ENCODE results near the gene DYDC1. TPM values are rescaled to one million over a fixed set of nuclear protein-coding genes. Genes with fewer than 3 reads are reported as not detected.

The DYDC1 gene
- total RNA-seq, 4 donors from 2014 or later: not detected

GRCh38 chr10:80288849-80289248, 67.7 kb downstream of the DYDC1 start:
- intact Hi-C loops (cut with DNase I; ENCODE audit: low total_unique reads): no loop called here
- no peak for TF ChIP-seq CTCF (IDR thresholded peaks at IDR 0.05)
- TF ChIP-seq POLR2A (IDR thresholded peaks at IDR 0.05): no peak
- WGBS, 2 donors: 75 to 79% methylated on average over 5 of the region's 5 CpGs
- H3K4me3 ChIP-seq (ENCODE audit: low read depth, poor library complexity, severe bottlenecking): no peak overlapping the region
- no peak for DNase-seq (ENCODE audit: low spot score in 2 of 2)

Other genes starting within 250 kb of the DYDC1 start
- 10 to 100 TPM in 1 of 4 donors, 1 to 10 TPM in 3; 1.3 to 17.4 (median 8.5) TPM for gene PLAC9, start 224.0 kb downstream of the DYDC1 start, total RNA-seq
- gene ANXA11, start 151.2 kb downstream of the DYDC1 start, total RNA-seq: 100 to 1,000 TPM in 2 of 4 donors, 10 to 100 TPM in 2; 68.4 to 109 (median 100) TPM
- gene MAT1A, start 67.1 kb downstream of the DYDC1 start, total RNA-seq: 10 to 100 TPM in 1 of 4 donors, 1 to 10 TPM in 3; 4.6 to 12.1 (median 6.6) TPM
- gene DYDC2, start within 50 bp of the DYDC1 start, total RNA-seq: under 1 TPM in 1 of 4 donors, not detected in 3; 0.42 TPM
- gene PRXL2A, start 51.8 kb upstream of the DYDC1 start, total RNA-seq: 100 to 1,000 TPM in 1 of 4 donors, 10 to 100 TPM in 3; 65.1 to 106 (median 89.0) TPM
- 100 to 1,000 TPM; 103 to 168 (median 131) TPM for gene TSPAN14, start 97.6 kb upstream of the DYDC1 start, total RNA-seq
- gene SH2D4B, start 181.1 kb upstream of the DYDC1 start, total RNA-seq: under 1 TPM in 1 of 4 donors, not detected in 3; 0.13 TPM

Data from lower leg skin (tissue), 4 donors.